Endodermal cell (in vitro differentiated cells): ENCODE results near the gene MACROD2. TPM values are rescaled to one million over a fixed set of nuclear protein-coding genes. Genes with fewer than 3 reads are reported as not detected.

Source experiments
- DNase-seq: peaks from one replicate; pipeline ENCODE4 v3.0.0-alpha.2; 2017
- H3K27ac ChIP-seq: 2 replicates; pipeline ENCODE4 v1.5.1; 2013; ENCODE audit warnings: mild to moderate bottlenecking, low read depth, low read length, moderate library complexity
- H3K27me3 ChIP-seq: 2 replicates; pipeline ENCODE4 v1.6.1; 2013; ENCODE audit warnings: mild to moderate bottlenecking, low read length, moderate library complexity; ENCODE audit not compliant: insufficient read depth, control insufficient read depth, poor library complexity, severe bottlenecking
- H3K36me3 ChIP-seq: 2 replicates; pipeline ENCODE4 v1.7.0; 2013; ENCODE audit warnings: mild to moderate bottlenecking, low read length, moderate library complexity; ENCODE audit not compliant: control insufficient read depth, insufficient read depth
- H3K4me1 ChIP-seq: one replicate; pipeline ENCODE4 v1.7.0; 2013; ENCODE audit warnings: low read length; ENCODE audit not compliant: control insufficient read depth, insufficient read depth
- H3K4me3 ChIP-seq: 2 replicates; pipeline ENCODE4 v1.5.1; 2013; ENCODE audit warnings: mild to moderate bottlenecking, low read length, moderate library complexity
- H3K9ac ChIP-seq: 2 replicates; pipeline ENCODE4 v1.6.1; 2013; ENCODE audit warnings: mild to moderate bottlenecking, low read length, moderate library complexity; ENCODE audit not compliant: poor library complexity, severe bottlenecking; ENCODE audit errors: extremely low read depth
- H3K9me3 ChIP-seq: 2 replicates; pipeline ENCODE4 v1.6.1; 2013; ENCODE audit warnings: mild to moderate bottlenecking, low read length, moderate library complexity; ENCODE audit not compliant: control insufficient read depth
- H3K27ac Mint-ChIP-seq: 2 replicates; pipeline ENCODE4 v1.8.0; 2020; ENCODE audit warnings: mixed read lengths
- H3K27me3 Mint-ChIP-seq: 2 replicates; pipeline ENCODE4 v1.8.0; 2021; ENCODE audit warnings: mild to moderate bottlenecking, mixed read lengths; ENCODE audit not compliant: insufficient read depth
- H3K36me3 Mint-ChIP-seq: 2 replicates; pipeline ENCODE4 v1.8.0; 2020; ENCODE audit warnings: low read depth, mixed read lengths
- H3K4me1 Mint-ChIP-seq: 2 replicates; pipeline ENCODE4 v1.8.0; 2020; ENCODE audit warnings: mixed read lengths
- H3K4me3 Mint-ChIP-seq: 2 replicates; pipeline ENCODE4 v1.8.0; 2020; ENCODE audit warnings: mild to moderate bottlenecking, moderate library complexity, mixed read lengths
- H3K9me3 Mint-ChIP-seq: 2 replicates; pipeline ENCODE4 v1.8.0; 2020; ENCODE audit warnings: mild to moderate bottlenecking, mixed read lengths
- WGBS, 2 experiments: methylation state at CpG; one replicate each; pipeline versions ENCODE4 v1.1.5 to v1.1.7; 2013; ENCODE audit warnings: missing lambda C conversion rate in 2 of 2, mixed read lengths in 1 of 2; ENCODE audit not compliant: insufficient coverage in 1 of 2, insufficient read length in 1 of 2; 5-methylcytosine and 5-hydroxymethylcytosine counted together
- total RNA-seq, 2 donors: library from RNA; stranded (reverse); fragmentation: NEBNext Ultra II Directional in 1 of 2; extraction: Animal tissue kit (Norgen Biotek cat#: 25700) in 1 of 2; gene quantifications; 2 replicates in 1 of 2; 3 replicates in 1 of 2; pipeline ENCODE4 v1.2.1, GENCODE V29; 2021
- TF ChIP-seq, protein P1 (sequence below): fragments of 200-600 bp; sonication (generic); conservative IDR thresholded peaks from 2 replicates; pipeline ENCODE4 v1.5.0; 2021; ENCODE audit warnings: antibody characterized with exemption, mild to moderate bottlenecking

MACROD2 gene
- total RNA-seq, 2 donors from 2014 or later, result 2.3 to 4.8 TPM

DNA sequence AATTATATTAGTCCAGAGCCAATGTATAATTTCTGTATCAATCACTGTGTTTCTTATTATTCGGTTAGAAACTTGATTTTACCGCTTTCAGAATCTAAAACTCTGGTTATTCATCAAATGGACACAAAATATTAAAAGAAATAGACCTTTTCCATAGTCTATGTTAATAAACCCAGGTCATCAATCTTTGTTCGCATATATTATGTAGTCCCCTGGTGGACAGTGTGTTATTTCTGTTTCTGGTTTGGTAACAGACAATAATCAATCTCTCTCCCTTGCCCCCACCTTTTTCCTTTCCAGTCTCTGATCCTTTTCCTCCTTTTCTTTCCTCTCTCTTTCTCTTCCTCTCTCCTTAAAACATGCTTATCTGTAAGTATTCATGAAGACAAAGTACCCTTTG is 203.1 kb downstream of the MACROD2 start:
- Histone ChIP-seq H3K27me3 (no peaks in the 10 kb centered on the region), H3K9ac (no peak overlapping the region), H3K9me3 (no peaks in the 10 kb centered on the region), H3K4me1 (peaks cover 2% of the 10 kb centered on the region), H3K27ac (no peak overlapping the region), H3K4me3 (no peak overlapping the region), H3K36me3 (no peaks in the 10 kb centered on the region)
- 86 to 100% methylated on average over 2 to 3 of the region's 3 CpGs for WGBS, 2 experiments
- Mint-ChIP-seq H3K36me3 (peaks cover 4% of the 10 kb centered on the region), H3K9me3 (peaks cover 8% of the 10 kb centered on the region), H3K4me1 (peaks cover 18% of the 10 kb centered on the region), H3K27me3 (no peaks in the 10 kb centered on the region), H3K4me3 (no peak overlapping the region), H3K27ac (no peak overlapping the region)
- DNase-seq, result no peak
- TF ChIP-seq, protein P1, sequence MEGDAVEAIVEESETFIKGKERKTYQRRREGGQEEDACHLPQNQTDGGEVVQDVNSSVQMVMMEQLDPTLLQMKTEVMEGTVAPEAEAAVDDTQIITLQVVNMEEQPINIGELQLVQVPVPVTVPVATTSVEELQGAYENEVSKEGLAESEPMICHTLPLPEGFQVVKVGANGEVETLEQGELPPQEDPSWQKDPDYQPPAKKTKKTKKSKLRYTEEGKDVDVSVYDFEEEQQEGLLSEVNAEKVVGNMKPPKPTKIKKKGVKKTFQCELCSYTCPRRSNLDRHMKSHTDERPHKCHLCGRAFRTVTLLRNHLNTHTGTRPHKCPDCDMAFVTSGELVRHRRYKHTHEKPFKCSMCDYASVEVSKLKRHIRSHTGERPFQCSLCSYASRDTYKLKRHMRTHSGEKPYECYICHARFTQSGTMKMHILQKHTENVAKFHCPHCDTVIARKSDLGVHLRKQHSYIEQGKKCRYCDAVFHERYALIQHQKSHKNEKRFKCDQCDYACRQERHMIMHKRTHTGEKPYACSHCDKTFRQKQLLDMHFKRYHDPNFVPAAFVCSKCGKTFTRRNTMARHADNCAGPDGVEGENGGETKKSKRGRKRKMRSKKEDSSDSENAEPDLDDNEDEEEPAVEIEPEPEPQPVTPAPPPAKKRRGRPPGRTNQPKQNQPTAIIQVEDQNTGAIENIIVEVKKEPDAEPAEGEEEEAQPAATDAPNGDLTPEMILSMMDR, result no peak

DNA sequence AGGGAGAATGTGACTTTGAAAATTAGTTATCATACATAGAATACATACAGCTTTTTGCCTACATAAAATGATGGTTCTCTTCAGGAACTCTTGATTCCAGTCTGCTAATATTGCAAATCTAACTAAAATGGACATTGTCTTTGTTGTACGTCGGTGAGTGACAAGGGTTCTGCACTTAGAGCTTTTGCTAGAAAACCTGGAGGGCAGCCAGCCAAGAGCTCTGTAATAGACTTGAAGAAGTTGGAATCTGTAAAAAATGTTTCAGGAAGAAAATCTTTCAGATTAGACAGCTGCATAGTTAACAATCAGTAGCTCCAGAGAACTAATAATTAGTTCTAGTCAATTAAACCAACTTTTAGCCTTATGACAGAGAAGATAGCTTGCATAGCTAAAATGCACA is 203.8 kb downstream of the MACROD2 start:
- H3K4me1 ChIP-seq, result no peaks in the 10 kb centered on the region
- H3K9ac ChIP-seq, result no peak overlapping the region
- no peaks in the 10 kb centered on the region for H3K27me3 ChIP-seq
- Mint-ChIP-seq H3K36me3 (peaks cover 4% of the 10 kb centered on the region), H3K27me3 (no peaks in the 10 kb centered on the region), H3K4me1 (peaks cover 13% of the 10 kb centered on the region), H3K4me3 (no peak overlapping the region), H3K9me3 (peaks cover 10% of the 10 kb centered on the region), H3K27ac (no peak overlapping the region)
- 97% methylated on average over 2 of the region's 2 CpGs; no CpG with 5 or more reads in 1 of the 2 experiments for WGBS, 2 experiments
- H3K4me3 ChIP-seq, result no peak overlapping the region
- no peaks in the 10 kb centered on the region for H3K36me3 ChIP-seq
- TF ChIP-seq, protein P1, result no peak
- H3K27ac ChIP-seq, result peak overlapping the region; percentile 30
- DNase-seq, result no peak
- H3K9me3 ChIP-seq, result no peaks in the 10 kb centered on the region

DNA sequence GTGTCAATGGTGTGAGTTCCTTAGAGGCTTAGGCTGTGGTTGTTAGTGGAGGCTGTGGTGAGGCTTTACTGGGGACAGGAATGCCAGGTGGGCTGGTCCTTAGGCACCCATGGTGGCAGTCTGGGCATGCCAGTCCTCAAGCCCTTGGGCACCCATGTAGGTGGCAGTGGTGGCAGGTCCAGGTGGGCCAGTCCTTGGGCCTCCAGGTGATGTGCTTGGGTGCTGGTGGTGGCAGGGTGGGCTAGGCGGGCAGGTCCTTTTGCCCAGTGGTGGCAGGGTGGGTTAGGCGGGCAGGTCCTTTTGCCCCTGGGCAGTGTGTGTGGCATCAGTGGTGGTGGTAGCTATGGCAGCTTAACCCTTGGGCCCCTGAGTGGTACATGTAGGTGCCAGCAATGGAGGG is 208.3 kb downstream of the MACROD2 start:
- Mint-ChIP-seq H3K36me3 (peaks cover 4% of the 10 kb centered on the region), H3K9me3 (peaks cover 10% of the 10 kb centered on the region), H3K27me3 (no peaks in the 10 kb centered on the region), H3K4me3 (no peak overlapping the region), H3K4me1 (peaks cover 3% of the 10 kb centered on the region), H3K27ac (no peak overlapping the region)
- Histone ChIP-seq H3K4me1 (no peaks in the 10 kb centered on the region), H3K9ac (no peak overlapping the region), H3K4me3 (no peak overlapping the region), H3K27me3 (no peaks in the 10 kb centered on the region), H3K36me3 (no peaks in the 10 kb centered on the region), H3K9me3 (no peaks in the 10 kb centered on the region), H3K27ac (no peak overlapping the region)
- 92% methylated on average over 2 of the region's 2 CpGs; no CpG with 5 or more reads in 1 of the 2 experiments for whole genome bisulfite sequencing, 2 experiments
- DNase-seq, result no peak
- TF ChIP-seq, protein P1, result no peak
